ENCODE results near the gene CST9. TPM values are rescaled to one million over a fixed set of nuclear protein-coding genes. Genes with fewer than 3 reads are reported as not detected.

CST9 gene
- total RNA-seq, 1 experiment from 2014 or later, result not detected

DNA sequence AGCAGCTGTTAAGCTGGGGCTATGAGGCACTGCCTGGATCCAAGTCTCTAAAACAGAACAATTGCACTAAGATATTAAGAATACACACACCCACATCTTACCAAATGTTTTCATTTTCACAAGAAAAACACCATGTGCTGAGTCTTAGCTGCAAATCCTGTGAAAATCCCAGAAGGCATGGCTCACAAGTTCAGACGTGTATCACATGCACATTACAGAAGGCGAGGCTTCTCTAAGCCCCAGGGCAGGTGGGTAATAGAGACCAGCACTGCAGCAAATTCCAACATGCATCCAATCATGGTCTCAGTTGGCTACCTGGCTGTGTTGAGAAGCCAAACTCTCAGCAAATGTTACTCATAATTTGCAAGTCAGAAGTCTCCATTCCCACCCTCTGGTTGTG, 48.3 kb upstream of the CST9 start:
- H3K9me3 ChIP-seq (ENCODE audit: low read length), result no peaks in the 10 kb centered on the region
- H2AFZ ChIP-seq (ENCODE audit: low read length), result no peak overlapping the region
- TF ChIP-seq EZH2 (IDR thresholded peaks at IDR 0.05; ENCODE audit: low read length, unreplicated experiment), result no peak
- no peak for TF ChIP-seq EZH2phosphoT487 (IDR thresholded peaks at IDR 0.05; ENCODE audit: borderline replicate concordance, low read length)
- TF ChIP-seq, protein P1, sequence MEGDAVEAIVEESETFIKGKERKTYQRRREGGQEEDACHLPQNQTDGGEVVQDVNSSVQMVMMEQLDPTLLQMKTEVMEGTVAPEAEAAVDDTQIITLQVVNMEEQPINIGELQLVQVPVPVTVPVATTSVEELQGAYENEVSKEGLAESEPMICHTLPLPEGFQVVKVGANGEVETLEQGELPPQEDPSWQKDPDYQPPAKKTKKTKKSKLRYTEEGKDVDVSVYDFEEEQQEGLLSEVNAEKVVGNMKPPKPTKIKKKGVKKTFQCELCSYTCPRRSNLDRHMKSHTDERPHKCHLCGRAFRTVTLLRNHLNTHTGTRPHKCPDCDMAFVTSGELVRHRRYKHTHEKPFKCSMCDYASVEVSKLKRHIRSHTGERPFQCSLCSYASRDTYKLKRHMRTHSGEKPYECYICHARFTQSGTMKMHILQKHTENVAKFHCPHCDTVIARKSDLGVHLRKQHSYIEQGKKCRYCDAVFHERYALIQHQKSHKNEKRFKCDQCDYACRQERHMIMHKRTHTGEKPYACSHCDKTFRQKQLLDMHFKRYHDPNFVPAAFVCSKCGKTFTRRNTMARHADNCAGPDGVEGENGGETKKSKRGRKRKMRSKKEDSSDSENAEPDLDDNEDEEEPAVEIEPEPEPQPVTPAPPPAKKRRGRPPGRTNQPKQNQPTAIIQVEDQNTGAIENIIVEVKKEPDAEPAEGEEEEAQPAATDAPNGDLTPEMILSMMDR (conservative IDR thresholded peaks at IDR 0.05; ENCODE audit: low read depth, low read length), result no peak
- H3K79me2 ChIP-seq (ENCODE audit: low read length), result no peaks in the 10 kb centered on the region
- DNase-seq, result no peak
- no peak overlapping the region for H3K4me3 ChIP-seq (ENCODE audit: low read length)
- no peak for ATAC-seq
- H3K9ac ChIP-seq (ENCODE audit: low read length), result no peak overlapping the region
- 0 out of 2 replicates have a peak, but pooled peaks cover 9% of the 10 kb centered on the region for H3K27me3 ChIP-seq (ENCODE audit: low read length)
- no peaks in the 10 kb centered on the region for H3K9me2 ChIP-seq (replicated peaks; ENCODE audit: low read length)
- no peaks in the 10 kb centered on the region for H4K20me1 ChIP-seq (ENCODE audit: low read length)
- BruUV-seq (replicated peaks), result no TSS peak
- H3F3A ChIP-seq (ENCODE audit: low read length, unreplicated experiment), result no peaks in the 10 kb centered on the region
- ChIA-PET POLR2A (ENCODE audit: unreplicated experiment) (no interaction called here), CTCF (no interaction called here)
- H3K4me2 ChIP-seq (ENCODE audit: low read length), result no peak overlapping the region
- H3K27ac ChIP-seq (ENCODE audit: low read length), result no peak overlapping the region
- H3K4me1 ChIP-seq (ENCODE audit: insufficient read depth, low read length), result no peaks in the 10 kb centered on the region
- no peaks in the 10 kb centered on the region for H3K36me3 ChIP-seq (ENCODE audit: low read depth, low read length)
- intact Hi-C loops (cut with micrococcal nuclease), result no loop called here

DNA sequence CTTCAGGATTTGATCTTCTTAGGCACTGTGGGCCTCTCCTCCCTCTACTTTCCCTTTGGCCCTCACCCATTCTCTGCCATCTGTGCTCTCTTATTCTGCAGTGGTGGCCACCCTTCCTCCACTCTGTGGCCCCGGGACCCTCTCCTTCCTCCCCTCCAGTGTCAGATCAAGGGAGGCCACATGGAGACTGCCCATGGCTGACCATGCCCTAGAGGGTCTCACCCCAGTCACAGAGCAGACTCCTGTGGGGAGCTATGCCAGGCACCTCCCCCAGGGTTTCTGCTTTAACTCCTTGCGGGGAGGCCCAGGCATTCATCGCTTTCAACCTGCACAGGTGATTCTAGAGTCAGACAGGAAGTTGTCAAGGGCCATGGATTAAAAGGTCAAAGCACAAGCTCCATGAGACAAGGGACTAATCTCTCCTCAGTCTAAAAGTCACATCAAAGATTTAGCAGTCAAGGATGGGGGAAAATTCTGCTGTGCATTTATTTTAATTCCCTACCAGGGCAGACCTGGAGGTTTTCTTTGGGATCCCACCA, 47.8 kb upstream of the CST9 start:
- no peaks in the 10 kb centered on the region for H4K20me1 ChIP-seq (ENCODE audit: low read length)
- H2AFZ ChIP-seq (ENCODE audit: low read length), result no peak overlapping the region
- H3K4me2 ChIP-seq (ENCODE audit: low read length), result no peak overlapping the region
- no peak overlapping the region for H3K27ac ChIP-seq (ENCODE audit: low read length)
- ChIA-PET POLR2A (ENCODE audit: unreplicated experiment) (no interaction called here), CTCF (no interaction called here)
- DNase-seq, result no peak
- no peaks in the 10 kb centered on the region for H3K36me3 ChIP-seq (ENCODE audit: low read depth, low read length)
- ATAC-seq, result no peak
- no peaks in the 10 kb centered on the region for H3F3A ChIP-seq (ENCODE audit: low read length, unreplicated experiment)
- H3K79me2 ChIP-seq (ENCODE audit: low read length), result no peaks in the 10 kb centered on the region
- H3K4me1 ChIP-seq (ENCODE audit: insufficient read depth, low read length), result no peaks in the 10 kb centered on the region
- intact Hi-C loops (cut with micrococcal nuclease), result no loop called here
- H3K9me2 ChIP-seq (replicated peaks; ENCODE audit: low read length), result no peaks in the 10 kb centered on the region
- 0 out of 2 replicates have a peak, but pooled peaks cover 9% of the 10 kb centered on the region for H3K27me3 ChIP-seq (ENCODE audit: low read length)
- H3K9ac ChIP-seq (ENCODE audit: low read length), result no peak overlapping the region
- TF ChIP-seq, protein P1 (conservative IDR thresholded peaks at IDR 0.05; ENCODE audit: low read depth, low read length), result no peak
- TF ChIP-seq EZH2 (IDR thresholded peaks at IDR 0.05; ENCODE audit: low read length, unreplicated experiment), result no peak
- no peak for TF ChIP-seq EZH2phosphoT487 (IDR thresholded peaks at IDR 0.05; ENCODE audit: borderline replicate concordance, low read length)
- no peak overlapping the region for H3K4me3 ChIP-seq (ENCODE audit: low read length)
- no peaks in the 10 kb centered on the region for H3K9me3 ChIP-seq (ENCODE audit: low read length)
- BruUV-seq (replicated peaks), result no TSS peak

DNA sequence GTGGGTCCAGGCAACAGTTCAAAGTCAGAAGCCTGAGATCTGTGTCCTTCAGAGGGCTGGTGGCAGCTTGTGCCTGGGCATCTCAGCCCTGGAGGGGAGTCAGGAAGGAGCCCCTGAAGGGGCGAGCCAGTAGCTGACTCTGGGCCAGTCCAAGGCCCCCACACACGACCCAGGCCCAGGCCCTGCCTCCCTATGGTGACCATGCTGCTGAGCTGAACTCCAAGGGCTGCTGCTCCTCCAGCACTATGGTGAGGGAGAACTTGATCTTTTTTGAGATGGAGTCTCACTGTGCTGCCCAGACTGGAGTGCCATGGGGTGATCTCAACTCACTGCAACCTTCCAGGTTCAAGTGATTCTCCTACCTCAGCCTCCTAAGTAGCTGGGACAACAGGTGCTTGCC, 47.2 kb upstream of the CST9 start:
- Histone ChIP-seq H3K9me3 (ENCODE audit: low read length) (no peaks in the 10 kb centered on the region), H4K20me1 (ENCODE audit: low read length) (no peaks in the 10 kb centered on the region), H3K9me2 (replicated peaks; ENCODE audit: low read length) (no peaks in the 10 kb centered on the region), H3K79me2 (ENCODE audit: low read length) (no peaks in the 10 kb centered on the region), H3K36me3 (ENCODE audit: low read depth, low read length) (no peaks in the 10 kb centered on the region), H3K27ac (ENCODE audit: low read length) (no peak overlapping the region), H2AFZ (ENCODE audit: low read length) (no peak overlapping the region), H3K9ac (ENCODE audit: low read length) (no peak overlapping the region), H3K4me1 (ENCODE audit: insufficient read depth, low read length) (no peaks in the 10 kb centered on the region), H3K4me2 (ENCODE audit: low read length) (no peak overlapping the region), H3F3A (ENCODE audit: low read length, unreplicated experiment) (no peaks in the 10 kb centered on the region), H3K4me3 (ENCODE audit: low read length) (no peak overlapping the region), H3K27me3 (ENCODE audit: low read length) (0 out of 2 replicates have a peak, but pooled peaks cover 9% of the 10 kb centered on the region)
- BruUV-seq (replicated peaks), result no TSS peak
- POLR2A ChIA-PET (ENCODE audit: unreplicated experiment), result no interaction called here
- ATAC-seq (no peak), DNase-seq (no peak)
- CTCF ChIA-PET, result no interaction called here
- TF ChIP-seq EZH2 (IDR thresholded peaks at IDR 0.05; ENCODE audit: low read length, unreplicated experiment), result no peak
- TF ChIP-seq, protein P1 (conservative IDR thresholded peaks at IDR 0.05; ENCODE audit: low read depth, low read length), result no peak
- no peak for TF ChIP-seq EZH2phosphoT487 (IDR thresholded peaks at IDR 0.05; ENCODE audit: borderline replicate concordance, low read length)
- intact Hi-C loops (cut with micrococcal nuclease), result no loop called here

All from PC-3 (cell line).